Stimulated activated CD4-positive, alpha-beta T cell treated with anti-CD3 and anti-CD28 coated beads, Interleukin-4, amount 100 ng/mL, for 1 hour (primary cell): ENCODE results near the gene OSCAR.
"Not testable (repeated sequence)": the region's sequence is repeated elsewhere in the genome, so short reads cannot be mapped to it uniquely, and the experiment has no call there.

Experiments used
- DNase-seq: peaks from one replicate; pipeline ENCODE4 v3.0.0-alpha.2; 2020

The OSCAR gene

GRCh38 chr19:54124393-54124792 is 23.8 kb upstream of the OSCAR start:
- DNase-seq: no peak

GRCh38 chr19:54123682-54124081 is 23.1 kb upstream of the OSCAR start:
- no peak for DNase-seq

DNA sequence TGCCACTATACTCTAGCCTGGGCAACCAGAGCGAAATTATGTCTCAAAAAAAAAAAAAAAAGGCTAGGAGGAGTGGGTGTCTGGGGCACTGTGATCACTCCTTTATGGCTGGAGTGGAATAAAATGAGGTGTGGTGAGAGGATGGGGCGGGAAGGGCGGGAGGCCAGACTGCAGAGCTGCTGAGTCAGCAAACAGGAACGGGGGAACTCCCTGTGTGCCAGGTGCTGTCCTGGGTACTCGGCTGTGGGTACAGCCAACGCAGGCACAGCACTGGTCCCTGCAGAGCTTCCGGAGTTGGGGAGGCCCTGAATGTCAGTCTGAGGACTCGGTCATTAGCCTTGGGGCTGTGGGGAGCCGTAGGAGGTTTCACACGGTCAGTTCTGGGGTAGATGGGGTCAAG is 20.7 kb upstream of the OSCAR start:
- DNase-seq: no peak

- peak; percentile 95 for DNase-seq
Observed at GRCh38 chr19:54115109-54116063, 14.8 kb upstream of the OSCAR start, which contains the start of the genes PRPF31 and TFPT. Gene PRPF31, plus strand, starts transcription at chr19:54115754. Its CDS starts 2,525 bp downstream, at chr19:54118279. Gene TFPT, minus strand, starts transcription at chr19:54115657. Its CDS starts 388 bp downstream, at chr19:54115269.

- peak; percentile 34 for DNase-seq
Observed at GRCh38 chr19:54114340-54115108, 13.9 kb upstream of the OSCAR start.

DNA sequence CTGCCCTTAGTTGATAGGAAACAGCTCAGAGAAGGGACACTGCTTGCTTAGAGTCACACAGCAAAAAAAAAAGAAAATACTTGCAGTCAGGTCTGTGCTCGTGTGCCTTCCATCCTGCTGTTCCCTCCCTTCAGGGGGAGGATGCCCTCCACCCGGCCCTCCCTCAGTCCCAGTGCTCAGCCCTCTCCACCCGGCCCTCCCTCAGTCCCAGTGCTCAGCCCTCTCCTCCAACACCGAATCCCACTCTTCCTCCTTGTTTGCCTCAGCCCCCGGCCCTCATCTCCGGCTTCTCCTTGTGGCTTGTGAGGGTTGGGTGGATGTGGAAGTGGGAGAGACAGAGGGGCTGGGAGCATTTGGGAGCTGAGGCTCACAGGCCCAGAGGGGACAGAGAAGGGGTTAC is 9.0 kb upstream of the OSCAR start:
- no peak for DNase-seq

- DNase-seq: no peak
Observed at GRCh38 chr19:54108496-54108895, 7.9 kb upstream of the OSCAR start.

- DNase-seq: no peak
Observed at GRCh38 chr19:54107876-54108490, 7.4 kb upstream of the OSCAR start.

DNA sequence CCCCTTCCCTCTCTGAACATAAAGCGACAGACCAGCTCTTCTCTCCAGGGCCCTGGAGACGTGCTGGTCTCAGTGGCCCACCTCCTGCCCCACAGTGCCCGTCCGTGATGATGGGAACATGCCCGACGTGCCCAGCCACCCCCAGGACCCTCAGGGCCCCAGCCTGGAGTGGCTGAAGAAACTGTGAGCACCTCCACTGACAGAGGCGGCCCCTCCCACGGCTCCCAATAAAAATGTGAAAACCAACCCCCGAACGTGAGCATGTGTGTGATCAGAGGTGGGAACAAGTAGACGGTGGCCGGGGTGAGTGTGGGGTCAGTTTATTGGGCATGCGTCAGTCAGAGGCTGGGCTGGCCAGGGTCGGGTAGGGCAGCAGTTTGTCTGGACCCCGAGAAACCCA is 6.1 kb upstream of the OSCAR start:
- DNase-seq: no peak

DNA sequence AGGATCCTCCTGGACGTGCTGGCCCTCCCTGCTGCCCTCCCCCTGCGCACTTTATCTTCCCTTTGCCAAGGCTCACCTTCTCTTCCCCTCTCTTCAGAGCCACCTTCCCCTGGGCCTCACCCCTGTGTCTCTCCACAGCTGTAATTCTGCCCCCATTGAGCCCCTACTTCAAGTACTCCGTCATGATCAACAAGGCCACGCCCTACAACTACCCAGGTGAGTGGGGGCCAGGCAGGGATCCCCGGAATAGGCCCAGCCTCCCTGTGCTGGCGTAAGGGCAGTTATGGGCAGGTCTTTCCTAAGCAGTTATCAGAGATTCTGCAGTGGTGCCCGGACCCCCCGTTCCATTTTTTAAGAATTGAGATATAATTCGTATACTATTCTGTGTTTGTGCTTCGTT is 5.2 kb upstream of the OSCAR start:
- DNase-seq: no peak

DNA sequence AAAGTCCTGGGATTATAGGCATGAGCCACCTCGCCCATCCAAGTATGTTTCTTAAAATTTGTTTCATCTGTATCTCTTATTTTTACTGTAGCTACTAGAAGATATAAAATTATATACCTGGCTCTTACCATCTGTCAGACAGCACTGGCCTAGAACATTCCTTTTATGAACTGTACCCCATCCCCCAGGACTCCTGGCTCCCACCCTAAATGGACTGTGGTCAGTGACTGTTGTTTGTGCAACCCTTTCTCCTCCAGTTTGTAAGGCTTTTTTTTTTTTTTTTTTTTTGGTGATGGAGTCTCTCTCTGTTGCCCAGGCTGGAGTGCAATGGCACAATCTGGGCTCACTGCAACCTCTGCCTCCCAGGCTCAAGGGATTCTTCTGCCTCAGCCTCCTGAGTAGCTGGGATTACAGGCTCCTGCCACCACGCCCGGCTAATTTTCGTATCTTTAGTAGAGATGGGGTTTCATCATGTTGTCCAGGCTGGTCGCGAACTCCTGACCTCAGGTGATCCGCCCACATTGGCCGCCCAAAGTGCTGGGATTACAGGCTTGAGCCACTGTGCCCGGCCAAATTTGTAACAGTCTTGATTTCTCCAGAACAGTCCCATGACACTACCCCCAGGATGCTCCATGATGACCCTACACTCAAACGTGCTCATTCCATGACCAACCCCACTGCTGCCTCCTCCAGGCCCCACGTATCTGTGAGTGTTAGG is 4.6 kb upstream of the OSCAR start:
- DNase-seq: no peak

DNA sequence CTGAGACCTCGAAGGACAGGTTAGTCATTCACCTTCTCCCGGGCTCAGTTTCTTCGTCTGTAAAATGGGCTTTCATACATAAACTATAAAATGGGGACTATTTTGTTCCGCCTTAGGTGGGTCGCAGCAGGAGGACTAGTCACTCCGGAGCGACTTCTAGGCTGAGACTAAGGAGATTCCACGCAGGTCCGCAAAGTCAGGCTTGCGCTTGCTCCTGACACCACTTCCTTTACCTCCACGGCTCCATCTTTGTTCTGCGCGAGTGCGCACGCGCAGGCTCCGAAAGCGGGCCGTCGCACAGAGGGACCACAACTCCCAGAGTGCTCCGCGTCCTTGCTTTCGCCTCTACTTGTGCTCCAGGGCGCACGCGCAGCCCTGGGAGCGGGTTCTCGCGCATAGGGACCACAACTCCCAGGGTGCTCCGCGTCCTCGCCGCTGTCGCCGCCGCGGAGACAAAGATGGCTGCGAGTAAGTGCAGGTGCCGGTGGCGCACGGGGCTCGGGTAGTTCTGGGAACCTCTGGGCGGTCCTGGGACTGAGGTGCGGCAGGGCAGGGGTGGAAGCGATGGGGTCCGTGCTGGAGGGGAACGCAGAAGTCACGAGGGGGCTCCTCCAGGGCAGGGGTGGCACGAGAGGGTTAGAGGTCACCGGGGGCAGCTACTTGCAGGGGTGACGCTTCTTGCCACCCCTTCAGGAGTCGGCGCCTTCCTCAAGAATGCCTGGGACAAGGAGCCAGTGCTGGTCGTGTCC is 2.0 kb upstream of the OSCAR start, which contains the start of gene NDUFA3:
TSS of gene NDUFA3 (plus strand) at position 435 of the 749 bp plus-strand sequence. CDS start at position 459, 24 bp downstream.
- peak; percentile 96 for DNase-seq

DNA sequence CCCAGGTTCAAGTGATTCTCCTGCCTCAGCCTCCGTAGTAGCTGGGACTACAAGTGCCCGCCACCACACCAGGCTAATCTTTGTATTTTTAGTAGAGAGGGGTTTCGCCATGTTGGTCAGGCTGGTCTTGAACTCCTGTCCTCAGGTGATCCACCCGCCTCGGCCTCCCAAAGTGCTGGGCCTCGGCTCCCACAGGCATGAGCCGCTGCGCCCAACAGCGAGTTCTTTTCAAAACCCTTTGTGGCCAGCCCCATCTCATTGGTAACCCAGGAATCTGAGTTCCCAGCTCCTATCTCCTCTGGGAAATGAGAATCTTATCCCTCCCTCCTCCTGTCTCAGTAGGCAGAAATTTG is 724 bp downstream of the OSCAR start:
- DNase-seq: not testable (repeated sequence)

DNA sequence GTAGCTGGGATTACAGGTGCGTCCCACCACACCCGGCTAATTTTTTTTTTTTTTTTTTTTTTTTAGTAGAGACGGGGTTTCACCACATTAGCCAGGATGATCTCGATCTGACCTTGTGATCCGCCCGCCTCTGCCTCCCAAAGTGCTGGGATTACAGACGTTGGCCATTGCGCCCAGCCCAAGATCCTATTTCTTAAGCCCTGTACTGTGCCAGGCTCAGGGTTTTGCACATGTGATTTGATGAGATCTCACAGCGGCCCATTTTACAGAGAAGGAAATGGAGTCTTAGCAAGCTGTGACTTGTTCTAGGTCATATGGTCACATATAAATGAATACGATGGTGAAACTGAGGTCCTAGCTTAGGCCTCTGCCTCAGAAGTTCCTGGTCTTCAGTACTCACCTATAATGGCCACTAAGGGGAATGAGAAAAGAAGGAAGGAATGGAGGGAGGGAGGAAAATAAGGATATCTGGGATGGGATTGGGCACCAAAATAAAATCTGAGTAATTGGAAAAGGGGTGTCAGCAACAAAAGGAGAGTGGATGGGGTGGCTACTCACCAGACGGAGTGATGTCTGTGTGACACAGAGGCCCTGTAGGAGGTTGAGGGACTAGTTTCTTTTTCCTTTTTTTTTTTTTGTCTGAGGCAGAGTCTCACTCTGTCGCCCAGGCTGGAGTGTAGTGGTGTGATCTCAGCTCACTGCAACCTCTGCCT is 1.3 kb downstream of the OSCAR start:
- no peak for DNase-seq

- DNase-seq: no peak
Observed at GRCh38 chr19:54096617-54097106, 3.9 kb downstream of the OSCAR start.

- peak; percentile 45 for DNase-seq
Observed at GRCh38 chr19:54095859-54096616, 4.6 kb downstream of the OSCAR start.

DNA sequence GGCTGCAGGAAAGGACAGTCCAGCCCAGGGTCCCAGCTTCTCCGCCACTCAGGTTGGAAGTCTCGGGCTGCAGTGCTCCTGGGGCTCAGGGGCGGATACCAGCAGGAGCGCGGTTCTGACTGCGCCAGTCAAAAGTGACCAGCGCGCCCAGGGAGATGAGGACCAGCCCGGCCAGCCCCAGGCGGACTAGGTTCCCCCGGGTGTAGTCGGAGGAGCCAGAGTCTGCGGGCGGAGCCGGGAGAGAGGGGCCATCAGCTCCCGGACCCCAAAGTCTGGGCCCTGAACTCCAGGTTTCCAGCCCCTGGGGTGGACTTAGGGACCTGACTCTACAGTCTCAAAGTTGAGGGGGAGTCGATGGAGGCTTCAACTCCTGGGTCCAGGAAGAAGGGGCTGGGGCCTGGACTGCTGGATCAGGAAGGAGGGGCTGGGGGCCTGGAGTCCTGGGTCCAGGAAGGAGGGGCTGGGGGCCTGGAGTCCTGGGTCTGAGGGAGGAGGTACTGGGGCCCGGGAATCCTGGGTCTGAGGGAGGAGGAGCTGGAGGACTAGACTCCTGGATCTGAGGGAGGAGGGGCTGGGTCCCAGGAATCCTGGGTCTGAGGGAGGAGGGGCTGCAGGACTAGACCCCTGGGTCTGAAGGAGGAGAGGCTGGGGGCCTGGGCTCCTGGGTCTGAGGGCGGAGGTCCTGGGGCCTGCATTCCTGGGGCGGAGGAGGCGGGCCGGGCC is 5.3 kb downstream of the OSCAR start:
- DNase-seq: no peak

- DNase-seq: no peak
Observed at GRCh38 chr19:54094426-54095000, 6.1 kb downstream of the OSCAR start.

- no peak for DNase-seq
Observed at GRCh38 chr19:54084410-54084809, 16.2 kb downstream of the OSCAR start.
